Body of pancreas (tissue), 4 donors: ENCODE data around the gene METTL24.

ENCODE experiments used
- CTCF ChIP-seq, 7 experiments: fragments of 450-650 bp in 4 of 7; fragments of 200-600 bp in 3 of 7; sonication (generic) in 3 of 7; IDR thresholded peaks; one replicate each; pipeline ENCODE4 v1.5.1; 2016 to 2019; ENCODE audit warnings: antibody characterized with exemption in 7 of 7
- POLR2A ChIP-seq, 3 donors: fragments of 450-650 bp; IDR thresholded peaks; one replicate each; pipeline ENCODE4 v1.6.1; 2016; ENCODE audit warnings: antibody characterized with exemption in 3 of 3, mild to moderate bottlenecking in 2 of 3

- no peak for TF ChIP-seq CTCF (IDR thresholded peaks at IDR 0.05)
- no peak for TF ChIP-seq POLR2A (IDR thresholded peaks at IDR 0.05)
Measured at GRCh38 chr6:110217266-110217665, 140.9 kb downstream of the METTL24 start.
